Thyroid gland (tissue), 4 donors: ENCODE results near the gene SORCS2. TPM values are rescaled to one million over a fixed set of nuclear protein-coding genes. Genes with fewer than 3 reads are reported as not detected.

Experiments
- DNase-seq, 2 donors: peaks; one replicate each; pipeline ENCODE4 v3.0.0-alpha.2; 2019
- H3K27ac ChIP-seq, 3 donors: fragments of 200-600 bp; sonication (generic); 1 replicate in 2 of 3; 2 replicates in 1 of 3; pipeline ENCODE4 v1.5.1; 2016 to 2019; ENCODE audit warnings: mild to moderate bottlenecking in 1 of 3, moderate library complexity in 1 of 3
- H3K27me3 ChIP-seq: fragments of 200-600 bp; sonication (generic); one replicate; pipeline ENCODE4 v1.5.1; 2019
- H3K36me3 ChIP-seq, 2 donors: fragments of 200-600 bp; sonication (generic); one replicate each; pipeline ENCODE4 v1.5.1; 2016 to 2019
- H3K4me1 ChIP-seq, 2 donors: fragments of 200-600 bp; sonication (generic); one replicate each; pipeline ENCODE4 v1.5.1; 2017 to 2019
- H3K4me3 ChIP-seq, 3 donors: fragments of 200-600 bp; sonication (generic); replicated peaks in 1 of 3; 1 replicate in 2 of 3; 2 replicates in 1 of 3; pipeline ENCODE4 v1.5.1; 2016; ENCODE audit warnings: mild to moderate bottlenecking in 1 of 3
- H3K9me3 ChIP-seq: fragments of 200-600 bp; sonication (generic); one replicate; pipeline ENCODE4 v1.5.1; 2017
- POLR2A ChIP-seq, 2 donors: fragments of 450-650 bp; IDR thresholded peaks; one replicate each; pipeline ENCODE4 v1.6.1; 2017; ENCODE audit warnings: antibody characterized with exemption in 2 of 2, mild to moderate bottlenecking in 2 of 2, moderate library complexity in 1 of 2
- WGBS, 2 donors: methylation state at CpG; one replicate each; pipeline ENCODE4 v1.1.5; 2017; 5-methylcytosine and 5-hydroxymethylcytosine counted together
- intact Hi-C: fragments of 100-400 bp; cut with DNase I; formaldehyde crosslinking; loops from one replicate; pipeline ENCODE4 v1.15.1; 2023
- total RNA-seq, 4 donors: library from RNA; depleted of rRNA; stranded (reverse); fragments of >200 nt; gene quantifications; one replicate each; pipeline ENCODE4 v1.2.3, GENCODE V29; 2016
- TF ChIP-seq, protein P1 (sequence below), 6 experiments: fragments of 200-600 bp in 3 of 6; fragments of 450-650 bp in 3 of 6; sonication (generic) in 3 of 6; IDR thresholded peaks; one replicate each; pipeline ENCODE4 v1.5.1; 2016 to 2019; ENCODE audit warnings: antibody characterized with exemption in 6 of 6, mild to moderate bottlenecking in 2 of 6, inconsistent platforms in 1 of 6, moderate library complexity in 1 of 6

Gene SORCS2
- total RNA-seq, 4 donors from 2014 or later: 1.7 to 13.6 (median 3.6) TPM

DNA sequence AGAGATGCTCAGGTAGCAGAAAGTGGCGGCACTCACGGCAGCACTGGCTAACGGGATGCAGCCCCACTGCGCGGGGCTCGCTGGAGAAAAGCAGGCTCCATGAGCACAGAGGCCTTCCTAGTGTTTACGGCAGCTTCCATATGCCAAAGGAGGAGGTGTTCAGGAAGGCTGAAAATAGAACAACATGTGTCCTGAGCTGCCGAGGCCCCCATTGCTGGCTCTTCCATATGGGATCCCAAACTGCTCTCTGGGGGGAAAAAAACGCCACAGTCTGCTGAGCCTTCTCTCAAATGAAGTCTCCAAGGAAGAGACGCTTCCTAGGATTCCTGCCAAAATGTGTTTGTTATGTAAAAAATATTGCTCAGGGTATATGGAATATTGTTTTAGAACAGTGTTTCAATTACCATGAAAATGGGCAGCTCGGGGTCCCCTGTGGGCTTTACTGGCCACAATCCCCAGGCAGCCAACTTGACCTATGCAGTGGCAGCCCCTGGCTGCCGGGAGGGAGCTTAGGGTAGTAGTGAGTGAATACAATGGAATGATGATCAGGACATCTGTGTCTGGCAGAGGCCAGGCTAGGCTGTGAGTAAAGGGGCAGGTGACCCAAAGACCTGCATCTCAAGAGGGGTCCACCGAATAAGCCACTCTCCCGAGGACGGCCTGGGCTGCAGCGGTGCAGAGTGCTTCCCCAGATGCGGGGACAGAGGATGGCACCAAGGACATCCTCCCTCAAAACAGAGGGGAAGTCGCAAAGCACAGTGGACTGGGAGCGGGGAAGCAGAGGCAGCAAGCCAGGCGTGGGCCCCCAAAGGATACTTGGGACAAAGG is 577.3 kb downstream of the SORCS2 start:
- TF ChIP-seq, protein P1, sequence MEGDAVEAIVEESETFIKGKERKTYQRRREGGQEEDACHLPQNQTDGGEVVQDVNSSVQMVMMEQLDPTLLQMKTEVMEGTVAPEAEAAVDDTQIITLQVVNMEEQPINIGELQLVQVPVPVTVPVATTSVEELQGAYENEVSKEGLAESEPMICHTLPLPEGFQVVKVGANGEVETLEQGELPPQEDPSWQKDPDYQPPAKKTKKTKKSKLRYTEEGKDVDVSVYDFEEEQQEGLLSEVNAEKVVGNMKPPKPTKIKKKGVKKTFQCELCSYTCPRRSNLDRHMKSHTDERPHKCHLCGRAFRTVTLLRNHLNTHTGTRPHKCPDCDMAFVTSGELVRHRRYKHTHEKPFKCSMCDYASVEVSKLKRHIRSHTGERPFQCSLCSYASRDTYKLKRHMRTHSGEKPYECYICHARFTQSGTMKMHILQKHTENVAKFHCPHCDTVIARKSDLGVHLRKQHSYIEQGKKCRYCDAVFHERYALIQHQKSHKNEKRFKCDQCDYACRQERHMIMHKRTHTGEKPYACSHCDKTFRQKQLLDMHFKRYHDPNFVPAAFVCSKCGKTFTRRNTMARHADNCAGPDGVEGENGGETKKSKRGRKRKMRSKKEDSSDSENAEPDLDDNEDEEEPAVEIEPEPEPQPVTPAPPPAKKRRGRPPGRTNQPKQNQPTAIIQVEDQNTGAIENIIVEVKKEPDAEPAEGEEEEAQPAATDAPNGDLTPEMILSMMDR (IDR thresholded peaks at IDR 0.05): no peak
- no peak for TF ChIP-seq POLR2A (IDR thresholded peaks at IDR 0.05)
- DNase-seq: no peak
- intact Hi-C loops: no loop called here
- no peak overlapping the region for H3K4me3 ChIP-seq
- peaks cover 18 to 21% of the 10 kb centered on the region in 2 donors for H3K4me1 ChIP-seq
- H3K9me3 ChIP-seq: no peaks in the 10 kb centered on the region
- H3K36me3 ChIP-seq: peaks cover 5 to 19% of the 10 kb centered on the region in 2 donors
- WGBS, 2 donors: 92 to 93% methylated on average over 20 of the region's 20 CpGs
- H3K27me3 ChIP-seq: no peaks in the 10 kb centered on the region
- H3K27ac ChIP-seq: no peak overlapping the region

GRCh38 chr4:7770224-7771050 is 578.1 kb downstream of the SORCS2 start:
- TF ChIP-seq, protein P1 (IDR thresholded peaks at IDR 0.05): peak in 1 of 6 experiments; percentile 29
- TF ChIP-seq POLR2A (IDR thresholded peaks at IDR 0.05): no peak
- no peak for DNase-seq
- Histone ChIP-seq H3K36me3 (peaks cover 5 to 19% of the 10 kb centered on the region in 2 donors), H3K4me1 (peaks cover 21 to 28% of the 10 kb centered on the region in 2 donors), H3K27ac (no peak overlapping the region), H3K9me3 (no peaks in the 10 kb centered on the region), H3K27me3 (no peaks in the 10 kb centered on the region), H3K4me3 (no peak overlapping the region)
- 88 to 90% methylated on average over 12 to 13 of the region's 13 CpGs for WGBS, 2 donors
- intact Hi-C loops: no loop called here

DNA sequence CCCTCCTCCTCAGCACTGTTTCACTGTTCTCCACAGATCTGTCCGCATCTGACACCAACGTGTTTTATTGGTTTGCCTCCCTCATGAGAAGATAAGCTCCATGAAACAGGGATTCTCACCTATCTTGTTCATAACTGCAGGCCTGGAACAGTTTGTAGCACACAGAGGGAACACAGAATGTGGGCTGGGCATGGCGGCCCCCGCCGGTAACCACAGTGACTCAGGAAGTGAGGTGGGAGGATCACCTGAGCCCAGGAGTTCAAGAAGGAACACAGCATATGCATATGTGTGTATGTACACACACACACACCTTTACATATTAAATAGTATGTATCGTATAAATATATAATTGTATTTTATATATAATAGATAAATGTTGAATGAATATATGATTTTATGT is 578.7 kb downstream of the SORCS2 start:
- Histone ChIP-seq H3K4me1 (peaks cover 21 to 28% of the 10 kb centered on the region in 2 donors), H3K27ac (no peak overlapping the region), H3K9me3 (no peaks in the 10 kb centered on the region), H3K4me3 (no peak overlapping the region), H3K27me3 (no peaks in the 10 kb centered on the region), H3K36me3 (peaks cover 5 to 19% of the 10 kb centered on the region in 2 donors)
- TF ChIP-seq, protein P1 (IDR thresholded peaks at IDR 0.05): no peak
- no peak for TF ChIP-seq POLR2A (IDR thresholded peaks at IDR 0.05)
- 87 to 90% methylated on average over 6 of the region's 6 CpGs for WGBS, 2 donors
- intact Hi-C loops: no loop called here
- no peak for DNase-seq

DNA sequence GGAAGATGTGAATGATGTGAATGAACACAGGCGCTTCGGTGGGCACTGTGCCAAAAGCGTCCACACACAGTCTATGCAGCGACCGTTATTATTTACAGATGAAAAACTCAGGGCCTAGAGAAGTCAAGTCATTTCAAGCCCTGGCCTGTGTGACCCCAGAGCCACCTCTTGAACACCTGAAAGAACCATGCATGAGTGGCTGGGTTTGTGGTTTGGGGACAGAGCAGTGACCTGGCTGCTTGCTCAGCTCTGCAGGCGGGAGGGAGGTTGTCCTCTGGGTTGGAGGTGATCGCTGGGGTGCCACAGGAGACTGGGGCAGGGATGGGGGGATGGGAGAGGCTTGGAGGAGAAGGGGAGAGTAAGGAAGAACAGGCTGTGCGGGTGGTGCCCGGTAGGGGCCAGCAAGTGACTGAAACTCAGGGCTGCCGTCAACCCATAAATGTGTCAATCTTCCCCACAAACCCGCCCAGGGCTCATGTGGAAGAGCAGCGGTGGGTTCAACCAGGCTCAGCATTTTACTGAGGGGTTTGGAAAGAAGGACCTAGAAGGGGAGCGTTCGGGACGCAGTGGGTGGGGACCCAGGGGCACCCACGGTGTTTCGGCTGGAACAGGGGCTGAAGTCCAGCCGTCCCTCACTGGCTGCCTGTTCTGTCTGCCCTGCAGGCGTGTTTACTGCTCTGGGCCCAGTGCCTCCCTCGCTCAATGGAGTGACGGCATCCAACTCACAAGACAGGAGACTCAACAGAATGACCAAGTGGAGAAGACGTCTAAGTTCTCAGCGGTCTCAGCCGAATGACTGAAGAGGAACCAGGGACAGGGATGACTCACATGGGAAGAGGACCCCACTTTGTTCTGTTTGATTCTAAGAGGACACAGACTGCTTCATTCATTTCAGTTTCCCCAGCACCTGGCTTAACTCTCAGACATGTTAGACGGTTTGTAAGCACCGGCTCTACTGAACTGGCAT is 579.5 kb downstream of the SORCS2 start:
- Histone ChIP-seq H3K4me3 (no peak overlapping the region), H3K4me1 (peaks cover 17 to 20% of the 10 kb centered on the region in 2 donors), H3K27me3 (no peaks in the 10 kb centered on the region), H3K27ac (peak overlapping the region in 1 of 3 donors; percentile 93), H3K9me3 (no peaks in the 10 kb centered on the region), H3K36me3 (peaks cover 5 to 19% of the 10 kb centered on the region in 2 donors)
- 80 to 86% methylated on average over 26 of the region's 26 CpGs for WGBS, 2 donors
- TF ChIP-seq, protein P1 (IDR thresholded peaks at IDR 0.05): no peak
- no peak for TF ChIP-seq POLR2A (IDR thresholded peaks at IDR 0.05)
- intact Hi-C loops: no loop called here
- DNase-seq: no peak
